Parathyroid adenoma (tissue), 2 donors: ENCODE results near the gene ARHGAP24.

ENCODE experiments used
- H2AFZ ChIP-seq: fragments of 300-600 bp; sonication (generic); one replicate; pipeline ENCODE4 v1.7.0; 2017; ENCODE audit warnings: antibody characterized with exemption, mild to moderate bottlenecking
- H3K27ac ChIP-seq: fragments of 300-600 bp; sonication (generic); one replicate; pipeline ENCODE4 v1.7.0; 2017
- H3K27me3 ChIP-seq: fragments of 300-600 bp; sonication (generic); one replicate; pipeline ENCODE4 v1.7.0; 2017; ENCODE audit warnings: low read length; ENCODE audit not compliant: control insufficient read depth, insufficient read depth
- H3K36me3 ChIP-seq: fragments of 300-600 bp; sonication (generic); one replicate; pipeline ENCODE4 v1.7.0; 2017; ENCODE audit warnings: low read length; ENCODE audit not compliant: control insufficient read depth, insufficient read depth
- H3K4me1 ChIP-seq: fragments of 300-600 bp; sonication (generic); one replicate; pipeline ENCODE4 v1.7.0; 2017; ENCODE audit warnings: control low read depth
- H3K4me2 ChIP-seq: fragments of 300-600 bp; sonication (generic); one replicate; pipeline ENCODE4 v1.7.0; 2017; ENCODE audit warnings: low read length
- H3K4me3 ChIP-seq: fragments of 300-600 bp; sonication (generic); one replicate; pipeline ENCODE4 v1.7.0; 2017; ENCODE audit warnings: low read depth, low read length
- H3K79me2 ChIP-seq: fragments of 300-600 bp; sonication (generic); one replicate; pipeline ENCODE4 v1.7.0; 2017; ENCODE audit warnings: control low read depth
- H3K9ac ChIP-seq: fragments of 300-600 bp; sonication (generic); one replicate; pipeline ENCODE4 v1.7.0; 2017; ENCODE audit warnings: mild to moderate bottlenecking
- H3K9me3 ChIP-seq: fragments of 300-600 bp; sonication (generic); one replicate; pipeline ENCODE4 v1.7.0; 2017; ENCODE audit warnings: low read length; ENCODE audit not compliant: control insufficient read depth
- TF ChIP-seq, protein P1 (sequence below): fragments of 300-600 bp; sonication (generic); IDR thresholded peaks from one replicate; pipeline ENCODE4 v1.7.0; 2017; ENCODE audit warnings: antibody characterized with exemption, mild to moderate bottlenecking
- donor health status: primary hyperparathyroidism.

The ARHGAP24 gene

DNA sequence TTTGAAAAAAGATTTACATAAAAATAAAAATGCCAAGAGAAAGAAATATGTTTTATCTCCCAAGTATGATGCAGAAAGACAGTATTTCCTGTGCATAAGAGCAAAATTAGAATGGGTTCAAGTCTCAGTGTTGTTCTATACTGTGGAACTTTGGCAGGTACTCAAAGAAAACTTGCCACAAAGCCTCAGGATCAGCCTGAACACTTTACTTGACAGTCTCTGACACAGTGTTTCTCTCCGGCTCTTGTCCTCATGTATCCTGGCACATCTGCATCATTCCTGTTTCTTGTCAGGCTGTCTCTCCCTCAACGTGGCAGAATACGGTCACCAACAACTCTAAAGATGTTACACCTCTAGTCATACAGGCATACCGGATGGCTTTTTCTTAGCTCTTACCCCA, 273.7 kb downstream of the ARHGAP24 start:
- no peak overlapping the region for H3K4me2 ChIP-seq
- no peak overlapping the region for H3K27ac ChIP-seq
- H3K9me3 ChIP-seq, result no peaks in the 10 kb centered on the region
- no peak overlapping the region for H2AFZ ChIP-seq
- no peak overlapping the region for H3K4me3 ChIP-seq
- no peak overlapping the region for H3K9ac ChIP-seq
- H3K4me1 ChIP-seq, result no peaks in the 10 kb centered on the region
- H3K27me3 ChIP-seq, result no peaks in the 10 kb centered on the region
- no peaks in the 10 kb centered on the region for H3K79me2 ChIP-seq
- H3K36me3 ChIP-seq, result no peaks in the 10 kb centered on the region
- TF ChIP-seq, protein P1, sequence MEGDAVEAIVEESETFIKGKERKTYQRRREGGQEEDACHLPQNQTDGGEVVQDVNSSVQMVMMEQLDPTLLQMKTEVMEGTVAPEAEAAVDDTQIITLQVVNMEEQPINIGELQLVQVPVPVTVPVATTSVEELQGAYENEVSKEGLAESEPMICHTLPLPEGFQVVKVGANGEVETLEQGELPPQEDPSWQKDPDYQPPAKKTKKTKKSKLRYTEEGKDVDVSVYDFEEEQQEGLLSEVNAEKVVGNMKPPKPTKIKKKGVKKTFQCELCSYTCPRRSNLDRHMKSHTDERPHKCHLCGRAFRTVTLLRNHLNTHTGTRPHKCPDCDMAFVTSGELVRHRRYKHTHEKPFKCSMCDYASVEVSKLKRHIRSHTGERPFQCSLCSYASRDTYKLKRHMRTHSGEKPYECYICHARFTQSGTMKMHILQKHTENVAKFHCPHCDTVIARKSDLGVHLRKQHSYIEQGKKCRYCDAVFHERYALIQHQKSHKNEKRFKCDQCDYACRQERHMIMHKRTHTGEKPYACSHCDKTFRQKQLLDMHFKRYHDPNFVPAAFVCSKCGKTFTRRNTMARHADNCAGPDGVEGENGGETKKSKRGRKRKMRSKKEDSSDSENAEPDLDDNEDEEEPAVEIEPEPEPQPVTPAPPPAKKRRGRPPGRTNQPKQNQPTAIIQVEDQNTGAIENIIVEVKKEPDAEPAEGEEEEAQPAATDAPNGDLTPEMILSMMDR, result no peak

DNA sequence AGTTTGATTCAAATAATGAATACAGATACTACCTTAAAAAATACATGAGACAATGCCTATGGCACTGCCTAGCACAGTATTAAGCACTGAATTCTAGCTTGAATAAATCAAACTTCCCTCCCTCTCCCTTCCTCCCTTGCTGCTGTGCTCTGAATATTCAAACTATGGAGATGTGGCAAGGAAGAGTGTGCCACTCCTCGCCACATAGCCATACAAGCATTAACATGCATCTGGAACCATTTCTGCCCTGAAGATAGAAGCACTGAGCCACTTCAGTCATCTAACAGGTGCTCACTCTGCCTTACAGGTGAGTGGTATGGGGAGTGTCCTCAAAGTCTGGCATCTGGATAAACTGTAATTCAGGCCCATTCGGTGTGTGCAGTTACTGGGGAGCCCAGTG, 276.9 kb downstream of the ARHGAP24 start:
- H3K4me3 ChIP-seq, result no peak overlapping the region
- no peak overlapping the region for H3K9ac ChIP-seq
- H3K4me2 ChIP-seq, result no peak overlapping the region
- H3K4me1 ChIP-seq, result no peaks in the 10 kb centered on the region
- no peak overlapping the region for H2AFZ ChIP-seq
- H3K27ac ChIP-seq, result no peak overlapping the region
- H3K79me2 ChIP-seq, result no peaks in the 10 kb centered on the region
- H3K36me3 ChIP-seq, result no peaks in the 10 kb centered on the region
- TF ChIP-seq, protein P1, result no peak
- no peaks in the 10 kb centered on the region for H3K9me3 ChIP-seq
- H3K27me3 ChIP-seq, result no peaks in the 10 kb centered on the region

GRCh38 chr4:85755285-85755684, 280.3 kb downstream of the ARHGAP24 start:
- TF ChIP-seq, protein P1, result no peak
- no peaks in the 10 kb centered on the region for H3K79me2 ChIP-seq

DNA sequence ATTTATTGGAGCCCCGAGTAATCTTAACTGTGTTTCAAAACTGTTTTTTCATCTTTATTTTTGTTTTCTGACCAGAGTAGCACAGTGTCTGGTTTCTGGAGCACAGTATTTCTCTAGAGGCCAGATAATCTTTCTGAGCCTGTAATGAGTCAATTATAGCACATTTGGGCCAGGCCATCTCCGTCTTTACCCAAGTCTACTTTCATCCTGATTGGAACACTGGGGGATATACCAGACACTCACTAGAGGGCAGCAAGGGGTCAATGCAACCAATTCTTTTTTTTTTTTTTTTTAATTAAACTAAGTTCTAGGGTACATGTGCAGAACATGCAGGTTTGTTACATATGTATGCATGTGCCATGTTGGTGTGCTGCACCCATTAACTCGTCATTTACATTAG, 282.0 kb downstream of the ARHGAP24 start:
- H3K27me3 ChIP-seq, result no peaks in the 10 kb centered on the region
- no peak overlapping the region for H3K4me2 ChIP-seq
- no peaks in the 10 kb centered on the region for H3K9me3 ChIP-seq
- no peaks in the 10 kb centered on the region for H3K36me3 ChIP-seq
- no peak overlapping the region for H2AFZ ChIP-seq
- TF ChIP-seq, protein P1, result peak; percentile 24
- H3K27ac ChIP-seq, result no peak overlapping the region
- H3K79me2 ChIP-seq, result no peaks in the 10 kb centered on the region
- no peaks in the 10 kb centered on the region for H3K4me1 ChIP-seq
- no peak overlapping the region for H3K9ac ChIP-seq
- H3K4me3 ChIP-seq, result no peak overlapping the region

More at GRCh38 chr4:85755285-85755684, 280.3 kb downstream of the ARHGAP24 start:
- H3K27ac ChIP-seq, result no peak overlapping the region
- no peak overlapping the region for H3K4me2 ChIP-seq
- H3K9me3 ChIP-seq, result no peaks in the 10 kb centered on the region
- no peak overlapping the region for H3K4me3 ChIP-seq
- no peak overlapping the region for H3K9ac ChIP-seq
- H3K4me1 ChIP-seq, result no peaks in the 10 kb centered on the region
- H3K36me3 ChIP-seq, result no peaks in the 10 kb centered on the region
- H3K27me3 ChIP-seq, result no peaks in the 10 kb centered on the region
- H2AFZ ChIP-seq, result no peak overlapping the region

DNA sequence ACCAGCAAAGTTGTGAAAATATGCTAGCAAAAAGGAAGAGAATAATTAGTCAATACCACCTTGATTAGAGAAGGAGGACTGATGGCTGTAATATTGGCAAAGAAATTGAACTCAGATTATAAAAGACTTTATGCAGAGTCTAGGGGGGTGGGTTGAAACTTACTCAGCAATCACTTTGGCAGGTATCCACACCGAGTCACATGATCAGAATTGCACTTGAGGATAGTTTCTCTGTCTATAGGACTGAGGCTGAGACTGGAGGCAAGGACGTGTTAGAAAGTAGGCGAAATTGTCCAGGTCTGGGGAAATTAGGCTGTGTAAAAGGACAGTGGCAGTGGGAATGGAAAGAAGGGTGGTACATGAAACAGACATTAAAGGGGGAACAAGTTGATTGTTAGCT, 284.4 kb downstream of the ARHGAP24 start:
- H3K9ac ChIP-seq, result no peak overlapping the region
- H3K9me3 ChIP-seq, result no peaks in the 10 kb centered on the region
- TF ChIP-seq, protein P1, result no peak
- no peaks in the 10 kb centered on the region for H3K27me3 ChIP-seq
- H3K79me2 ChIP-seq, result no peaks in the 10 kb centered on the region
- no peak overlapping the region for H3K27ac ChIP-seq
- H3K4me3 ChIP-seq, result no peak overlapping the region
- no peak overlapping the region for H2AFZ ChIP-seq
- no peak overlapping the region for H3K4me2 ChIP-seq
- no peaks in the 10 kb centered on the region for H3K36me3 ChIP-seq
- no peaks in the 10 kb centered on the region for H3K4me1 ChIP-seq
